Panc1 (cell line): ENCODE results near the gene POLD2. TPM values are rescaled to one million over a fixed set of nuclear protein-coding genes. Genes with fewer than 3 reads are reported as not detected.

Experiments
- ATAC-seq: fragments of 200-7000 bp; cut with Tn5 transposase; 2 replicates; pipeline ENCODE4 v1.9.1; 2020; ENCODE audit warnings: mild to moderate bottlenecking, moderate library complexity
- BruUV-seq: library from RNA; stranded (reverse); fragments of 400-500 nt; replicated peaks from 2 replicates; lab custom pipeline; 2021; lab: Mats Ljungman, UMichigan
- CTCF ChIA-PET: fragments of 300-600 bp; sonication (Branson Sonifier 250); formaldehyde crosslinking; loops from one replicate; lab custom pipeline; 2022; ENCODE audit warnings: antibody characterized with exemption; lab: Charles Lee
- POLR2A ChIA-PET: fragments of 300-600 bp; sonication (Branson Sonifier 250); formaldehyde crosslinking; loops from one replicate; lab custom pipeline; 2022; ENCODE audit warnings: antibody characterized with exemption; lab: Charles Lee
- DNase-seq: peaks from one replicate; pipeline ENCODE4 v3.0.0-alpha.2; 2010; ENCODE audit warnings: low read depth, low spot score
- H3K27ac ChIP-seq: 2 replicates; pipeline ENCODE4 v1.5.1; 2011; ENCODE audit warnings: mild to moderate bottlenecking, low read length, inconsistent platforms
- H3K27me3 ChIP-seq: fragments of 200-500 bp; sonication (Bioruptor generic); 2 replicates; pipeline ENCODE4 v1.6.0; 2014; ENCODE audit warnings: low read length, inconsistent platforms; ENCODE audit not compliant: control insufficient read depth, insufficient read depth
- H3K36me3 ChIP-seq: fragments of 200-500 bp; sonication (Bioruptor generic); 2 replicates; pipeline ENCODE4 v1.5.1; 2014; ENCODE audit warnings: inconsistent platforms, mild to moderate bottlenecking, low read length, moderate library complexity; ENCODE audit not compliant: control insufficient read depth, insufficient read depth
- H3K4me1 ChIP-seq: 2 replicates; pipeline ENCODE4 v1.5.1; 2011; ENCODE audit warnings: inconsistent platforms, mild to moderate bottlenecking, low read length, moderate library complexity; ENCODE audit not compliant: control insufficient read depth, insufficient read depth
- H3K4me3 ChIP-seq, 2 experiments: 2 replicates each; pipeline ENCODE4 v1.5.1; 2011 to 2012; ENCODE audit warnings: low read depth in 2 of 2, low read length in 2 of 2, mild to moderate bottlenecking in 2 of 2, inconsistent platforms in 1 of 2, moderate library complexity in 1 of 2
- H3K9me3 ChIP-seq: fragments of 200-500 bp; sonication (Bioruptor generic); 2 replicates; pipeline ENCODE4 v1.5.1; 2014; ENCODE audit warnings: low read depth, mild to moderate bottlenecking, inconsistent platforms, low read length, moderate library complexity; ENCODE audit not compliant: control insufficient read depth, insufficient read depth
- POLR2AphosphoS5 ChIP-seq: IDR thresholded peaks from 2 replicates; pipeline ENCODE4 v1.6.1; 2012; ENCODE audit warnings: mild to moderate bottlenecking, low read depth, low read length, moderate library complexity
- SIN3A ChIP-seq: IDR thresholded peaks from 2 replicates; pipeline ENCODE4 v1.6.1; 2012; ENCODE audit warnings: low read depth, mild to moderate bottlenecking, low read length, moderate library complexity, borderline replicate concordance; ENCODE audit not compliant: insufficient read depth
- TCF7L2 ChIP-seq: IDR thresholded peaks from 2 replicates; pipeline ENCODE4 v1.6.1; 2011; ENCODE audit warnings: mild to moderate bottlenecking, low read depth, low read length, inconsistent platforms
- in situ Hi-C: cut with HindIII; loops from 2 replicates; pipeline ENCODE4 v1.10.0; 2016; ENCODE audit warnings: low sequenced_read_pairs, low pct_unique_long_range_greater_than_20kb
- intact Hi-C: fragments of 100-400 bp; cut with micrococcal nuclease; formaldehyde crosslinking; loops from one replicate; pipeline ENCODE4 v1.10.0; 2022; ENCODE audit not compliant: unreplicated experiment
- total RNA-seq: library from RNA; stranded (reverse); gene quantifications from one replicate; pipeline ENCODE4 v1.2.1, GENCODE V29; 2021; ENCODE audit not compliant: unreplicated experiment
- TF ChIP-seq, protein P1 (sequence below), 2 experiments: IDR thresholded peaks; 2 replicates each; pipeline ENCODE4 v1.6.1; 2011 to 2012; ENCODE audit warnings: low read depth in 2 of 2, control low read depth in 1 of 2, low read length in 1 of 2, mild to moderate bottlenecking in 1 of 2, moderate library complexity in 1 of 2; ENCODE audit not compliant: insufficient read depth in 1 of 2
- TF ChIP-seq, protein P2 (sequence below): fragments of 450-650 bp; IDR thresholded peaks from 2 replicates; pipeline ENCODE4 v1.5.1; 2017; ENCODE audit warnings: mild to moderate bottlenecking

POLD2 gene
- total RNA-seq, 1 experiment from 2014 or later = 195 TPM

DNA sequence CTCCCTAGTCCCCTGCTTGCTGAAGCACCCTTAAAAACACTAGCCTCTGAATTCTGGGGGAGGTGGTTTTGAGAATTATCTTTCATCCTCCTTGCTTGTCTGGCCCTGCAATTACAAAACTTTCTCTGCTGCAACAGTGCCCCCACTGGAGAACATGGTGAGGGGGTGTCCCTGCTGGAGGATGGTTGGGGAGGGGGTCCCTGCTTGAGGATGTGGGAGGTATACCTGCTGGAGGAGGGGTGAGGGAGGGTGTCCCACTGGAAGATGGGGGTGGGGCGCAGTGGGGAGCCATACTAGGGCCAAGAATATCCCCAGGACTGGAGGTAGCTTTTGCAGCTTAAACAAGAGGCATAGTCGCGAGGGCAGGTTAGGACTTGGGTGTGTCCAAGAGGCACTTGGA, 37.8 kb downstream of the POLD2 start:
- no peak for TF ChIP-seq TCF7L2
- TF ChIP-seq POLR2AphosphoS5 = no peak
- TF ChIP-seq, protein P1, sequence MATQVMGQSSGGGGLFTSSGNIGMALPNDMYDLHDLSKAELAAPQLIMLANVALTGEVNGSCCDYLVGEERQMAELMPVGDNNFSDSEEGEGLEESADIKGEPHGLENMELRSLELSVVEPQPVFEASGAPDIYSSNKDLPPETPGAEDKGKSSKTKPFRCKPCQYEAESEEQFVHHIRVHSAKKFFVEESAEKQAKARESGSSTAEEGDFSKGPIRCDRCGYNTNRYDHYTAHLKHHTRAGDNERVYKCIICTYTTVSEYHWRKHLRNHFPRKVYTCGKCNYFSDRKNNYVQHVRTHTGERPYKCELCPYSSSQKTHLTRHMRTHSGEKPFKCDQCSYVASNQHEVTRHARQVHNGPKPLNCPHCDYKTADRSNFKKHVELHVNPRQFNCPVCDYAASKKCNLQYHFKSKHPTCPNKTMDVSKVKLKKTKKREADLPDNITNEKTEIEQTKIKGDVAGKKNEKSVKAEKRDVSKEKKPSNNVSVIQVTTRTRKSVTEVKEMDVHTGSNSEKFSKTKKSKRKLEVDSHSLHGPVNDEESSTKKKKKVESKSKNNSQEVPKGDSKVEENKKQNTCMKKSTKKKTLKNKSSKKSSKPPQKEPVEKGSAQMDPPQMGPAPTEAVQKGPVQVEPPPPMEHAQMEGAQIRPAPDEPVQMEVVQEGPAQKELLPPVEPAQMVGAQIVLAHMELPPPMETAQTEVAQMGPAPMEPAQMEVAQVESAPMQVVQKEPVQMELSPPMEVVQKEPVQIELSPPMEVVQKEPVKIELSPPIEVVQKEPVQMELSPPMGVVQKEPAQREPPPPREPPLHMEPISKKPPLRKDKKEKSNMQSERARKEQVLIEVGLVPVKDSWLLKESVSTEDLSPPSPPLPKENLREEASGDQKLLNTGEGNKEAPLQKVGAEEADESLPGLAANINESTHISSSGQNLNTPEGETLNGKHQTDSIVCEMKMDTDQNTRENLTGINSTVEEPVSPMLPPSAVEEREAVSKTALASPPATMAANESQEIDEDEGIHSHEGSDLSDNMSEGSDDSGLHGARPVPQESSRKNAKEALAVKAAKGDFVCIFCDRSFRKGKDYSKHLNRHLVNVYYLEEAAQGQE (IDR thresholded peaks at IDR 0.05; ENCODE audit: insufficient read depth in 1 of 2, low read depth in 2 of 2, low read length in 1 of 2) = no peak
- TF ChIP-seq, protein P2, sequence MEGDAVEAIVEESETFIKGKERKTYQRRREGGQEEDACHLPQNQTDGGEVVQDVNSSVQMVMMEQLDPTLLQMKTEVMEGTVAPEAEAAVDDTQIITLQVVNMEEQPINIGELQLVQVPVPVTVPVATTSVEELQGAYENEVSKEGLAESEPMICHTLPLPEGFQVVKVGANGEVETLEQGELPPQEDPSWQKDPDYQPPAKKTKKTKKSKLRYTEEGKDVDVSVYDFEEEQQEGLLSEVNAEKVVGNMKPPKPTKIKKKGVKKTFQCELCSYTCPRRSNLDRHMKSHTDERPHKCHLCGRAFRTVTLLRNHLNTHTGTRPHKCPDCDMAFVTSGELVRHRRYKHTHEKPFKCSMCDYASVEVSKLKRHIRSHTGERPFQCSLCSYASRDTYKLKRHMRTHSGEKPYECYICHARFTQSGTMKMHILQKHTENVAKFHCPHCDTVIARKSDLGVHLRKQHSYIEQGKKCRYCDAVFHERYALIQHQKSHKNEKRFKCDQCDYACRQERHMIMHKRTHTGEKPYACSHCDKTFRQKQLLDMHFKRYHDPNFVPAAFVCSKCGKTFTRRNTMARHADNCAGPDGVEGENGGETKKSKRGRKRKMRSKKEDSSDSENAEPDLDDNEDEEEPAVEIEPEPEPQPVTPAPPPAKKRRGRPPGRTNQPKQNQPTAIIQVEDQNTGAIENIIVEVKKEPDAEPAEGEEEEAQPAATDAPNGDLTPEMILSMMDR = no peak
- no peak for TF ChIP-seq SIN3A
- H3K27ac ChIP-seq = no peak overlapping the region
- peaks cover 10% of the 10 kb centered on the region; the same call in 1 of the 2 replicates for H3K4me1 ChIP-seq
- intact Hi-C loops (no loop called here), in situ Hi-C loops (no loop called here)
- H3K36me3 ChIP-seq = no peaks in the 10 kb centered on the region
- ChIA-PET POLR2A (no interaction called here), CTCF (no interaction called here)
- H3K27me3 ChIP-seq = no peaks in the 10 kb centered on the region
- ATAC-seq (no peak), DNase-seq (no peak)
- no peak overlapping the region for H3K4me3 ChIP-seq
- no TSS peak for BruUV-seq
- H3K9me3 ChIP-seq = no peaks in the 10 kb centered on the region

- no peaks in the 10 kb centered on the region for H3K27me3 ChIP-seq
- H3K9me3 ChIP-seq = no peaks in the 10 kb centered on the region
- peaks cover 10% of the 10 kb centered on the region; the same call in 1 of the 2 replicates for H3K4me1 ChIP-seq
- in situ Hi-C loops (no loop called here), intact Hi-C loops (no loop called here)
- no peak for TF ChIP-seq TCF7L2
- TF ChIP-seq, protein P2 = no peak
- TF ChIP-seq, protein P1 (IDR thresholded peaks at IDR 0.05; ENCODE audit: insufficient read depth in 1 of 2, low read depth in 2 of 2, low read length in 1 of 2) = no peak
- TF ChIP-seq SIN3A = no peak
- no peak for TF ChIP-seq POLR2AphosphoS5
- DNase-seq (no peak), ATAC-seq (no peak)
- CTCF ChIA-PET = interaction anchor here (0.6 kb wide), 1 partner anchor 40 kb away, joined by 3 read pairs; no protein-coding TSS in a partner anchor
- BruUV-seq = no TSS peak
- POLR2A ChIA-PET = no interaction called here
- H3K4me3 ChIP-seq = no peak overlapping the region
- no peaks in the 10 kb centered on the region for H3K36me3 ChIP-seq
- H3K27ac ChIP-seq = no peak overlapping the region
Measured at GRCh38 chr7:44084701-44085100, 38.6 kb downstream of the POLD2 start.
